ENCODE results near the gene PGK1.
"Not testable (repeated sequence)": the region's sequence is repeated elsewhere in the genome, so short reads cannot be mapped to it uniquely, and the experiment has no call there.

PGK1 gene

GRCh38 chrX:78130396-78130795, 26.3 kb downstream of the PGK1 start:
- Histone ChIP-seq H3K4me3 (ENCODE audit: insufficient read depth, low read depth, low read length, poor library complexity, severe bottlenecking) (no peak overlapping the region), H3K36me3 (ENCODE audit: control insufficient read depth, insufficient read depth, low read length) (peaks cover 15% of the 10 kb centered on the region), H3K4me1 (ENCODE audit: control insufficient read depth, insufficient read depth, low read length, poor library complexity, severe bottlenecking) (no peaks in the 10 kb centered on the region), H3K27me3 (replicated peaks; ENCODE audit: control insufficient read depth, insufficient read depth, low read length, poor library complexity, severe bottlenecking) (no peaks in the 10 kb centered on the region), H3K27ac (ENCODE audit: insufficient read depth, low read length, poor library complexity, severe bottlenecking) (no peak overlapping the region), H3K9me3 (ENCODE audit: control insufficient read depth, low read length) (no peaks in the 10 kb centered on the region)
- no peak for DNase-seq

GRCh38 chrX:78131117-78131516, 27.1 kb downstream of the PGK1 start:
- no peak for DNase-seq
- no peak overlapping the region for H3K27ac ChIP-seq (ENCODE audit: insufficient read depth, low read length, poor library complexity, severe bottlenecking)
- no peak overlapping the region for H3K4me3 ChIP-seq (ENCODE audit: insufficient read depth, low read depth, low read length, poor library complexity, severe bottlenecking)
- no peaks in the 10 kb centered on the region for H3K4me1 ChIP-seq (ENCODE audit: control insufficient read depth, insufficient read depth, low read length, poor library complexity, severe bottlenecking)
- H3K27me3 ChIP-seq (replicated peaks; ENCODE audit: control insufficient read depth, insufficient read depth, low read length, poor library complexity, severe bottlenecking): no peaks in the 10 kb centered on the region
- no peaks in the 10 kb centered on the region for H3K9me3 ChIP-seq (ENCODE audit: control insufficient read depth, low read length)
- peaks cover 11% of the 10 kb centered on the region for H3K36me3 ChIP-seq (ENCODE audit: control insufficient read depth, insufficient read depth, low read length)

GRCh38 chrX:78133238-78133960, 29.4 kb downstream of the PGK1 start:
- no peak for DNase-seq
- H3K9me3 ChIP-seq (ENCODE audit: control insufficient read depth, low read length): no peaks in the 10 kb centered on the region
- no peak overlapping the region for H3K4me3 ChIP-seq (ENCODE audit: insufficient read depth, low read depth, low read length, poor library complexity, severe bottlenecking)
- H3K27ac ChIP-seq (ENCODE audit: insufficient read depth, low read length, poor library complexity, severe bottlenecking): no peak overlapping the region
- H3K36me3 ChIP-seq (ENCODE audit: control insufficient read depth, insufficient read depth, low read length): peaks cover 3% of the 10 kb centered on the region
- no peaks in the 10 kb centered on the region for H3K4me1 ChIP-seq (ENCODE audit: control insufficient read depth, insufficient read depth, low read length, poor library complexity, severe bottlenecking)
- H3K27me3 ChIP-seq (replicated peaks; ENCODE audit: control insufficient read depth, insufficient read depth, low read length, poor library complexity, severe bottlenecking): no peaks in the 10 kb centered on the region

- peak within 1 kb of the TSS; percentile 72 for H3K4me3 ChIP-seq (ENCODE audit: insufficient read depth, low read depth, low read length, poor library complexity, severe bottlenecking)
- H3K27ac ChIP-seq (ENCODE audit: insufficient read depth, low read length, poor library complexity, severe bottlenecking): peak within 1 kb of the TSS; percentile 82
- H3K27me3 ChIP-seq (replicated peaks; ENCODE audit: control insufficient read depth, insufficient read depth, low read length, poor library complexity, severe bottlenecking): no peaks in the 10 kb centered on the region
- no peaks in the 10 kb centered on the region for H3K9me3 ChIP-seq (ENCODE audit: control insufficient read depth, low read length)
- no peaks in the 10 kb centered on the region for H3K4me1 ChIP-seq (ENCODE audit: control insufficient read depth, insufficient read depth, low read length, poor library complexity, severe bottlenecking)
- peak; percentile 71 to 79 (median 74) for DNase-seq
- H3K36me3 ChIP-seq (ENCODE audit: control insufficient read depth, insufficient read depth, low read length): no peaks in the 10 kb centered on the region
These were observed 35.4 kb downstream of the PGK1 start, which contains the start of gene TAF9B for GRCh38 chrX:78139160-78140123. TSS of gene TAF9B (minus strand) at chrX:78139650. CDS start at chrX:78139611, 39 bp downstream.

- DNase-seq: no peak
- Histone ChIP-seq H3K4me1 (ENCODE audit: control insufficient read depth, insufficient read depth, low read length, poor library complexity, severe bottlenecking) (no peaks in the 10 kb centered on the region), H3K36me3 (ENCODE audit: control insufficient read depth, insufficient read depth, low read length) (no peaks in the 10 kb centered on the region), H3K9me3 (ENCODE audit: control insufficient read depth, low read length) (no peaks in the 10 kb centered on the region), H3K4me3 (ENCODE audit: insufficient read depth, low read depth, low read length, poor library complexity, severe bottlenecking) (no peak overlapping the region), H3K27ac (ENCODE audit: insufficient read depth, low read length, poor library complexity, severe bottlenecking) (no peak overlapping the region), H3K27me3 (replicated peaks; ENCODE audit: control insufficient read depth, insufficient read depth, low read length, poor library complexity, severe bottlenecking) (no peaks in the 10 kb centered on the region)
These were observed 36.2 kb downstream of the PGK1 start for GRCh38 chrX:78140206-78140605.

GRCh38 chrX:78147002-78147540, 43.0 kb downstream of the PGK1 start:
- not testable (repeated sequence) for H3K27ac ChIP-seq (ENCODE audit: insufficient read depth, low read length, poor library complexity, severe bottlenecking); H3K4me3 ChIP-seq (ENCODE audit: insufficient read depth, low read depth, low read length, poor library complexity, severe bottlenecking); H3K36me3 ChIP-seq (ENCODE audit: control insufficient read depth, insufficient read depth, low read length); DNase-seq; H3K4me1 ChIP-seq (ENCODE audit: control insufficient read depth, insufficient read depth, low read length, poor library complexity, severe bottlenecking); H3K9me3 ChIP-seq (ENCODE audit: control insufficient read depth, low read length); H3K27me3 ChIP-seq (replicated peaks; ENCODE audit: control insufficient read depth, insufficient read depth, low read length, poor library complexity, severe bottlenecking)

GRCh38 chrX:78157373-78157772, 53.3 kb downstream of the PGK1 start:
- H3K36me3 ChIP-seq (ENCODE audit: control insufficient read depth, insufficient read depth, low read length); H3K9me3 ChIP-seq (ENCODE audit: control insufficient read depth, low read length); H3K27ac ChIP-seq (ENCODE audit: insufficient read depth, low read length, poor library complexity, severe bottlenecking); H3K4me1 ChIP-seq (ENCODE audit: control insufficient read depth, insufficient read depth, low read length, poor library complexity, severe bottlenecking); DNase-seq; H3K4me3 ChIP-seq (ENCODE audit: insufficient read depth, low read depth, low read length, poor library complexity, severe bottlenecking); H3K27me3 ChIP-seq (replicated peaks; ENCODE audit: control insufficient read depth, insufficient read depth, low read length, poor library complexity, severe bottlenecking): not testable (repeated sequence)

- H3K9me3 ChIP-seq (ENCODE audit: control insufficient read depth, low read length); DNase-seq; H3K27ac ChIP-seq (ENCODE audit: insufficient read depth, low read length, poor library complexity, severe bottlenecking); H3K36me3 ChIP-seq (ENCODE audit: control insufficient read depth, insufficient read depth, low read length); H3K27me3 ChIP-seq (replicated peaks; ENCODE audit: control insufficient read depth, insufficient read depth, low read length, poor library complexity, severe bottlenecking); H3K4me1 ChIP-seq (ENCODE audit: control insufficient read depth, insufficient read depth, low read length, poor library complexity, severe bottlenecking); H3K4me3 ChIP-seq (ENCODE audit: insufficient read depth, low read depth, low read length, poor library complexity, severe bottlenecking): not testable (repeated sequence)
These were observed 53.8 kb downstream of the PGK1 start for GRCh38 chrX:78157846-78158245.

- H3K4me3 ChIP-seq (ENCODE audit: insufficient read depth, low read depth, low read length, poor library complexity, severe bottlenecking); H3K9me3 ChIP-seq (ENCODE audit: control insufficient read depth, low read length); DNase-seq; H3K27me3 ChIP-seq (replicated peaks; ENCODE audit: control insufficient read depth, insufficient read depth, low read length, poor library complexity, severe bottlenecking); H3K4me1 ChIP-seq (ENCODE audit: control insufficient read depth, insufficient read depth, low read length, poor library complexity, severe bottlenecking); H3K27ac ChIP-seq (ENCODE audit: insufficient read depth, low read length, poor library complexity, severe bottlenecking); H3K36me3 ChIP-seq (ENCODE audit: control insufficient read depth, insufficient read depth, low read length): not testable (repeated sequence)
These were observed 56.7 kb downstream of the PGK1 start for GRCh38 chrX:78160711-78161110.

- not testable (repeated sequence) for H3K4me1 ChIP-seq (ENCODE audit: control insufficient read depth, insufficient read depth, low read length, poor library complexity, severe bottlenecking); H3K27me3 ChIP-seq (replicated peaks; ENCODE audit: control insufficient read depth, insufficient read depth, low read length, poor library complexity, severe bottlenecking); H3K36me3 ChIP-seq (ENCODE audit: control insufficient read depth, insufficient read depth, low read length); H3K9me3 ChIP-seq (ENCODE audit: control insufficient read depth, low read length); H3K4me3 ChIP-seq (ENCODE audit: insufficient read depth, low read depth, low read length, poor library complexity, severe bottlenecking); H3K27ac ChIP-seq (ENCODE audit: insufficient read depth, low read length, poor library complexity, severe bottlenecking); DNase-seq
These were observed 59.1 kb downstream of the PGK1 start for GRCh38 chrX:78163175-78163574.

Data from effector memory CD4-positive, alpha-beta T cell (primary cell).